GM21390 (cell line): ENCODE measurements around the gene COQ4.
"Not testable (repeated sequence)": the region's sequence is repeated elsewhere in the genome, so short reads cannot be mapped to it uniquely, and the experiment has no call there.

Experiments
- ATAC-seq: cut with Tn5 transposase; IDR thresholded peaks from one replicate; pipeline ENCODE4 v1.9.1; 2021; ENCODE audit not compliant: unreplicated experiment

Gene COQ4

DNA sequence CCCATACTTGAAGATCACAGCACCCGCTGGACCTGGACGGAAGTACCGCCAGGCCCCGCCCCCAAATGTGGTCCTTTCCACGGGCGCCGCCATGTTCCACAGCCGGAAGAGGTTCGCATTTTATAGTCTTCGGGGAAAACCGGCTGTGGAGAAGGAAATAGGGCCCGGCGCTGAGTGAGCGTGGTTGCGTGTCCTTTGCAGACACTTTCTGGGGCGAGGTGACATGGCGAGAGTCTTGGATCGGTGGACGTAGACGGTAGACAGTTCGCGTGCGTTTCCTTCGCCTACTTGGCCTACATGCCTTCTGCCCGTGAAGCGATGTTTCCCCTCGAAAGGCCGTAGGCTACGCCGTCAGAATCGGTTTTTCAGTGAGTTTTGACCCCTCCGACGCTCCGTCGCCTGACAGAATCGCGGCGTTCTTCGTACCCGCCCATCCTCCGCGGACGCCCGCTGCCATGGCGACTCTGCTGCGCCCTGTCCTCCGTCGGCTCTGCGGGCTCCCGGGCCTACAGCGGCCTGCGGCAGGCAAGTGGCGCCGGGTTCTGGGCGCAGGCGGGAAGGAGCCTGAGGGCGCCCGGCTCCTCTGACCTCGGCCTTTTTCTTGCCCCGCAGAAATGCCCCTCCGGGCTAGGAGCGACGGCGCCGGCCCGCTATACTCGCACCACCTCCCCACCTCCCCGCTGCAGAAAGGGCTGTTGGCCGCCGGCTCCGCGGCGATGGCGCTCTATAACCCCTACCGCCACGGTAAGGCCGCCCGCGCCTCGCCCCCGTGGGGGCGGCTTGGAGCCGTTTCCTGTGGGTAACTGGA lies at the start of gene COQ4, which contains the start of gene TRUB2:
Gene COQ4 (plus strand): TSS at position 436 of the 808 bp plus-strand sequence. CDS start 20 bp downstream, at position 456.
Gene TRUB2 (minus strand): TSS at position 44 of the 808 bp plus-strand sequence. CDS start 39 bp downstream, at position 5.
- peak; percentile 76 for ATAC-seq

DNA sequence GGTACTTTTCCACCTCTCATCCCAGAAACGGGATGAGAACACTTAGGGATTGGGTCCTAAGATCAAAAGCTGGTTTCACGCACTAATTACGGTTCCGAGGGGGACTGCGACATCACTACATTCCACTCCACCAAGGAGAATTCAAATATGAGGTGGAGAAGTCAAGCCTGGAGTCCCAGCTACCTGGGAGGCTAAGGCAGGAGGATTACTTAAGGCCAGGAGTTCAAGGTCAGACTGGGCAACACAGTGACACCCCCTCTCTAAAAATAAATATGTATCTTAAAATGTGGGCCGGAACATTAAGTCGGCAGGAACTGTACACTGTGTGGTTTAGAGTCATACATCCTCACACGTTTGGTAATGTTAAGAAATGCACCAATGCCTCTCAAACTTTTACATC lies 48.4 kb upstream of the COQ4 start:
- no peak for ATAC-seq

DNA sequence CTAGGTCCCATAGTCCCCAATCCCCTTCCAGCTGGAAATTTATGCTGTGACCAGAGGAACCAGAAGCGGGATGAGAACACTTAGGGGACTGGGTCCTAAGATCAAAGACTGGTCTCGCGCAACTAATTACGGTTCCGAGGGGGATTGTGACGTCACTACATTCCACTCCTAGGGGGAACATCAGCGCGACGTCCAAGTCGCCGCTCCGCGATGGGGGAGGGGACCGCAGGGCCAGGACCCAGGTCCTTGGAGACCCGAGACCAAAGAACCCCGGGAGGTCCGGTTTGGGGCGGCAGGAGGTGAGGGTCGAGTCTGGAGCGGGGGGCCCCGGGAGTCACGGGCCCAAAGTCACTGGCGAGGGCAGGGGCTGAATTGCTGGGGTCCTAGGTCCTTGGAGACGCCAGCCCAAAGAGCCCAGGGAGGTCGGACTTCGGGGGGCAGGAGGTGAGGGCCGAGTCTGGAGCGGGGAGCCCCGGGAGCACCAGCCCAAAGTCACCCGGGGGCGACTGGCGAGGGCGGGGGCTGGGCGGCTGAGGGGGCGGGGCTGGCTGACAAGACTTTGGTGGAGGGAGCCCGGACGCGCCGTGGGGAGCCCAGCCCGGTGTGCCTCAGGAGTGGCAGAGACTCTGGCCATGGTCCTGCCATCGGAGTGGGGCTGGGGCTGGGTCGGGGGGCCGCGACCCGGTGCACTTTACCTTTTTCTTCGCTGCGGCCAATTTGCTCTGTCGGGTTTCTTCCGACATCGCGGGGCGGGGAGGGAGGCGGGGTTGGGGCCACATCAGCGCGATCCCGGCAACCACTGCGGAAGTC lies 47.2 kb upstream of the COQ4 start, which contains the start of gene GOLGA2:
Gene GOLGA2 (minus strand): TSS at position 810 of the 810 bp plus-strand sequence. CDS start 31 bp downstream, at position 779.
- peak; percentile 58 for ATAC-seq

DNA sequence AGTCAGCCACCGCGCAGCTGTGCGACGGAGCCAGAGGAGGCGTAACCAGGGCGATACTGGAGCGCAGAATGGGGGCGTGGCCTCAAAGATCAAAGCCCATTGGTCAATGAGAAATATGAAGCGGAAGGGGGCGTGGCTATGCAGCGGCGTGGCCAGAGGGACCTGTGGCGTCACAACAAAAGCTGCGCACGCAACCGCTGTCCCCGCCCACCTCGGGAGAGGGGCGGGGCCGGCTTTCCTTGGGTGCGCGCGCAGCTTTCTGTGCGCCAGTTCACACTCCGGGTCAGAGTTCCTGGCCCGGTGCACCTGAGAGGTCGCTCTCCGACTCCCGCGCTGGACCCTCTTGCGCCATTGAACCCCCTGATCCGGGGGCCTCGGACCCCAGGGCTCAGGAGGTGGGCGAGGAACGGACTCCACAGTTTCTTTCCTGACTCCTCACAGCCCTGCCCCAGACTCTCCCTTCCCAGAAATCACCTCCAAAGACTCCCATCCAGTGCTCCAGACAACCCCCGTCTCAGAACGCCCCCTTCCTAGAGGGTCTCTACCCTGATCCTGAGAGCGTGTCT lies 46.5 kb upstream of the COQ4 start, which contains the start of gene SWI5:
Gene SWI5 (plus strand): TSS at position 269 of the 566 bp plus-strand sequence.
- ATAC-seq, result peak; percentile 93

DNA sequence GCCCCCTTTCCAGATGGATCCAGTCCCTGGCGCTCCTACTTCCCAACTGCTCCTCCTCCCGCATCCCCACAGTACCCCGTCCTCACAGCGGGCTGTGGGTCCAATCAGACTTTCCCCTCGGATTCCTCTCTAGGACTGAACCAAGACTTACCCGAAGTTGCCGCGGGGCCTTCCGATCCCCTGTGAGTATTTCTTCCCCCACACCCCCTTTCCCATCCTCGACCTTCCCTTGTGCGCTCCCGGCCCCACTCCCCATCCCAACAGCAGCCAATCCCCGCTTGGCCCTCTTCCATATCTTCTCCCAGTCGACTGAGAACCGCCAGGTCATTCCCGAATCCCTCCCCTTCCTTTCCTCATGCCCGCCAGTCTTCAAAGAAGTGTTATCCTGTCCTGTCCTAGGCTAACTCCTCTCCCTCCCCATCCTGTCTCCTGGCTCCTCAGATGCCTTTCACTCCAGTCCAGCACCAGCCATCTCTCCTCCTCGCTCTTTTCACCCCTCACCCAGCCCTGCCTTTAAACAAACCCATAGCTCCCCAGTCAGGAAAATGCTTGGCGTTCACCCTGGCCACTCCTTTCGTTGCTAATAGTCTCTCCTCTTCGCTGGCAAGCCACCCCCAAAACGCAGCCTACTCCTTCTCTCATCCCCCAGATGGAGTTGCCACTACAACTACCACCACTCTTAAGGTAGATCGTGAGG lies 45.9 kb upstream of the COQ4 start:
- no peak for ATAC-seq

DNA sequence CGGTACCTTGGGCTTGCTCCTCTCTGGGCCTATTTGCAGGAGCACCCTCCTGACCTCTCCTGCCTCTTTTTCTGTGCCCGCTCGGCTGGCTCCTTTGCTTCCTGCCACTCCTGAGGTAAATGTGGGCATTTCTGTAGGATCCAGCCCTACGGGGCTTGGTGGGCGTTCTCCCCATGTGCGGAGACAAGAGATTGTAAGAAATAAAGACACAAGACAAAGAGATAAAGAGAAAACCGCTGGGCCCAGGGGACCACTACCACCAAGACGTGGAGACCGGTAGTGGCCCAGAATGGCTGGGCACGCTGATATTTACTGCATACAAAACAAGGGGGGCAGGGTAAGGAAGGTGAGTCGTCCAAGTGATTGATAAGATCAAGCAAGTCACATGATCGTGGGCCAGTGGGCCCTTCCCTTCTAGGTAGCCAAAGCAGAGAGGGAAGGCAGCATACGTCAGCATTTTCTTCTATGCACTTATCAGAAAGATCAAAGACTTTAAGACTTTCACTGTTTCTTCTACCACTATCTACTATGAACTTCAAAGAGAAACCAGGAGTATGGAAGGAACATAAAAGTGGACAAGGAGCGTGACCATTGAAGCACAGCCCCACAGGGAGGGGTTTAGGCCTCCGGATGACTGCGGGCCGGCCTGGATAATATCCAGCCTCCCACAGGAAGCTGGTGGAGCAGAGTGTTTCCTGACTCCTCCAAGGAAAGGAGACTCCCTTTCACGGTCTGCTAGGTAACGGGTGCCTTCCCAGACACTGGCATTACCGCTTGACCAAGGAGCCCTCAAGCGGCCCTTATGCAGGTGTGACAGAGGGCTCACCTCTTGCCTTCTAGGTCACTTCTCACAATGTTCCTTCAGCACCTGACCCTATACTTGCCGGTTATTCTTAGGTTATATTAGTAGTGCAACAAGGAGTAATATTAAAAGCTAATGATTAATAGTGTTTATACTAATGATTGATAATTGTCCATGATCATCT lies 43.3 kb upstream of the COQ4 start:
- not testable (repeated sequence) for ATAC-seq

DNA sequence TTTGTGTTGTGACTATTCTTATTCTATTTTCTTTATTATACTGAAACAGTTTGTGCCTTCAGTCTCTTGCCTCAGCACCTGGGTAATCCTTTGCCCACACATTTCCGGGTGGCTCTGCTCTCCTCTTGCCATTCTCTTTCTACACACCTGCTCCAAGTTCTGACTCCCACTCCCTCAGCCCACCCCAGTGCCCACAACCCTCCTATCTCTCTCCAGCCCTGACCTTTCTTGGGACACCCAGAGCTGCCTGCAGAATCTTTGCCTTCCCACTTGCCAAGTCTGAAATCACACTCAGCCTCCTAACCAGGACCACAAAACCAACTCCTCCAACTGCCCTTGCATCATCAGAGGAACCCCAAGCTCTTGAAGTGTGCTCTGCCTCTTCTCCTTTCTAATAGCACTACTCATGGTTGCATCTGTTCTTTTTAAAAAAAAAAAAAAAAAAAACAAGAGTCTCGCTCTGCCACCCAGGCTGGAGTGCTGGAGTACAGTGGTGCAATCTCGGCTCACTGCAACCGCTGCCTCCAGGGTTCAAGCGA lies 42.5 kb upstream of the COQ4 start:
- ATAC-seq, result no peak

DNA sequence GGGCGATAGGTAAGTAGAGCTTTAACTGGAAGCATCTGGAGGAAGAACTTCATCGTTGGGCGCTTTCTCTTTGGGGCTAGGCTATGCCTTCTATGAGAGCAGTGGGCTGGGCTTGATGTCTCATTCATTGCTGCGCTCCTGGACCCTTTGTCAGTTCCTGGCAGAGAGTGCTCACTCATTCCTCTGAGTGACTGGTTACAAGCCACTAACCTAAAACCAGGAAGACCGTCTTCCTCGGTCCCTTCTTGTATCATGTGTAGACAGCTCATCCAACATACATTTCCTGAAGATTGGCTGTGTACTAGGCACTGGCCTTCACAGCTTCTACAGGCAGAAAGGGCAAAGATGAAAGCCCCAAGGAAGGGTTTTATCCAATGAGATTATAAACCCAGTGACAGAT lies 40.1 kb upstream of the COQ4 start:
- ATAC-seq, result no peak

DNA sequence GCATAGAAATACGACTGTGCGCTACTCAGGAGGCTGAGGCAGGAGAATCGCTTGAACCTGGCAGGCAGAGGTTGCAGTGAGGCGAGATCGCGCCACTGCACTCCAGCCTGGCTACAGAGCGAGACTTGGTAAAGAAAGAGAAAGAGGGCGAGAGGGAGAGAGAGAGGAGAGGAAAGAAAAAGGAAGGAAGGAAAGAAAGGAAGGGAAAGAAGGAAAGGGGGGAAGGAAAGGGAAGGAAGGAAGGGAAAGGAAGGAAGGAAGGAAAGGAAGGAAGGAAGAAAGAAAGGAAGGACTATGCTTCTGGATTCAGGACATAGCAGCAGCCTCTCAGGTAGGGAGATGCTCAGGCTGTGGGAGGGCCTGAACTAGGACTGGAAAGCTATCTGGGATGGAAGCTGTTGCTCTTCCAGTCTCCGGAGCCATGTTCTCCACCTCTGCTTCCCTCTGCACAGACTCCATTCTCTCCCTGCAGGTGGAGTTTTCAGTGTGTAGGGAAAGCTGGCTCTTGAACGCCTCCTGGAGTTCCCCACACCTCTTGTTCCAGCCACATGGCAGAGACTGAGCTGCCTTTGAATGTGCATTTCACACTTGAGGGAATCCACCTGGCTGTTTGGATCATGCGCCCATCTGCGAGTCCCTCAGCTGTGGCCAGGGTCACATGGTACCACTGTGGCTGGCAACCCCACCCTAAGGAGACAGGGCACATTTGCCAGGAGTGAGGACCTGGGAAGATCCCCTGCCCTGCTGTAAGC lies 37.4 kb upstream of the COQ4 start:
- ATAC-seq, result no peak

DNA sequence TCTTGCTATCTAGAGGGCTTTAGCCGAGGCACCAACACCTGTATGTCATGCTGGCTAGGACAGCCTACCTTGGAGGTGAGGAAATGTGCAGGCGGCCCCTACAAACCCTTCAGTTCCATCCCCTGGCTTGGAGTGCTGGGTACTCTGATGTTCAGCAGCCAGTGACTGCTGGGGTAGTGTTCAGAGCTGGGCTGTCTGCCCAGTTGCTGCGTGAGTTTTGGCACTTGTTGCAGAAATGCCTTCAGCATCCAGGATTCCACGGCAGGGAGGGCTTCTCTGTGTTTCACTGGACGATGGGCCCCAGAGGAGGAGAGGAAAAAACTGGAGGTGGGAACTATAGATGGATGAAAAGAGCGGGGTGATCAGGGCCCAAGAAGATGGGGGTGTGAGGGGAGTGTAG lies 36.2 kb upstream of the COQ4 start:
- ATAC-seq, result no peak

DNA sequence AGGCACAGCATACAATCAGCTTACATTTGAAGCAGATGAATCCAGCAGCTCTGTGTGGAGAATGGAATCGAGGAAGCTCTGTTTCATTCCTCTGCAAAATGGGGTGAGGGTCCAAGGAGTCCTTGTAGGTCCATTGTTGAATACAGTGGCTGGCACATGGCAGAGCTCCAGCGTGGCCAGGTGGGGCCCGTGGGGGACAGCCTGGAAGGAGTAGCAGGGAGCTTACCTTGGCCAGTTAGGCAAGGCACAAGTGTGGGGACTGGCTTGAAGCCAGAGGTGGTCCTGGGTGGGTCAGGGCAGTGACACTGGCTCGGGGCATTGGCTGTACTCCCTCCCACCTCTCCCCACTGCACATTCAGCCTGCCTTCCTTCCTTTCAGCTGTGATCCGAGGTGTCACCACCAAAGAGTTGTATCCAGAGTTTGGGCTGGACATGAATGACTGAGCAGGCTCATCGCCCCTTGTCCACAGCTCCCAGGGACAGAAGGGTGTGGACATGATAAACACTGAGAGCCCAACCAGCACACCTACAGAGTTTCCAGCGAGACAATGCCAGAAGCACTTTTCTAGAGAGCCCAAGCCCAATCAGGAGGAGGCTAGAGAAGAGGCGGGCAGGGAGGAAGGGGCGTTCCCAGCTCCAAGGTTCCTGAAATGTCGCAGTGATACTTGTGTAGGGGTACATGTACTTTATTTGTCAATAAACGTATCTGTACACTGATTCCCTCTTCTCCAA lies 34.2 kb upstream of the COQ4 start:
- no peak for ATAC-seq

DNA sequence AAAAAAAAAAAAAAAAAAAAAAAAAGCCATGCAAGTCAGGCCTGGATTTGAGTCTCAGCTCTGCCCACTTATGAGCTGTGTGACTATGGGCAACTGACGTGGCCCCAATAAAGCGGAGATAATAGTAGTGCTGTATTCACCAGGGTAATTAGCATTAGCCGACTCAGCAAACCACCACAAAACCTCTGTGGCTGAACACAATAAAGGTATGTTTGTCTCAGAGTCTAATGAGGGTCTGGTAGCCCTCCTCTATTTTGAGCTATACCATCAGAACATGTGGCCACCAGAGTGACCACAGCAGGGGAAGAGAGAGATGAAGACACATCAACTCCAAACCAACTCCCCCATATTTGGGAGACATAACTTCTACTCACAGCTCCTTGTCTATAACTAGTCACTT lies 30.6 kb upstream of the COQ4 start:
- no peak for ATAC-seq

DNA sequence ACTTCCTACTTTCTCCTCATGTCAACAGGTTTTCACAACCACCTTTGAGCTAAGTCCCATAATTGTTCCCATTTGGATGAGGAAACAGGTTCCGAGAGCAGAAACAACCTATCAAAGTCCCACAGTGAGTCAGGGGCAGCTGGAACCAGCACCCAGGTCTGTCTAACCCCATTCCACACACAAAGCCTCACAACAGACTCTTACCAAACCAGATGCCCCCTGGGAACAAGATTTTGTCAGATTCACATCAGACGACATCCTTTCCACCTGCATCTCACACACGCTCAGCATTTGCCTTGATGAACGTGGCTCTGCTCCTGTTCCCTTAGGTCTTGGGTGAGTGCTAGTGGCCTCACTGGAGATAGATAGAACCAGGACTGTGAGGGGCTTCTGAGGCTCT lies 29.5 kb upstream of the COQ4 start:
- ATAC-seq, result no peak

DNA sequence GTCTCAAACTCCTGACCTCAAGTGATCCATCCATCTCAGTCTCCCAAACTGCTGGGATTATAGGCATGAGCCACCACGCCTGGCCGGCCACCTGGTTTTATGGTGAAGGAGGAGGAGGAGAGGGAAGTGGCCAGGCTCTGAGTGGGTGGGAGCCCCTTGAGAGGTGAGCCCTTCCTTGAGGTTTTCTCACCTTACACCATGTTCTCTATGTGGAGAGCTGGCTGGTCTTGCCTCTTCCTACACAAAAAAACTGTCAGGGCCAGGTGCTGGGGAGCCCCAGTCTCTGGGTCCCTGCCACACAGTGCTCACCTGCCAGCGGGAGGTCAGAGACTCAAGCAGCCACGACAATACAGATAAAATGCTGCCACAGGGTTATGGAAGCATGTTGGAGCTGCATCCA lies 28.5 kb upstream of the COQ4 start:
- ATAC-seq, result no peak

DNA sequence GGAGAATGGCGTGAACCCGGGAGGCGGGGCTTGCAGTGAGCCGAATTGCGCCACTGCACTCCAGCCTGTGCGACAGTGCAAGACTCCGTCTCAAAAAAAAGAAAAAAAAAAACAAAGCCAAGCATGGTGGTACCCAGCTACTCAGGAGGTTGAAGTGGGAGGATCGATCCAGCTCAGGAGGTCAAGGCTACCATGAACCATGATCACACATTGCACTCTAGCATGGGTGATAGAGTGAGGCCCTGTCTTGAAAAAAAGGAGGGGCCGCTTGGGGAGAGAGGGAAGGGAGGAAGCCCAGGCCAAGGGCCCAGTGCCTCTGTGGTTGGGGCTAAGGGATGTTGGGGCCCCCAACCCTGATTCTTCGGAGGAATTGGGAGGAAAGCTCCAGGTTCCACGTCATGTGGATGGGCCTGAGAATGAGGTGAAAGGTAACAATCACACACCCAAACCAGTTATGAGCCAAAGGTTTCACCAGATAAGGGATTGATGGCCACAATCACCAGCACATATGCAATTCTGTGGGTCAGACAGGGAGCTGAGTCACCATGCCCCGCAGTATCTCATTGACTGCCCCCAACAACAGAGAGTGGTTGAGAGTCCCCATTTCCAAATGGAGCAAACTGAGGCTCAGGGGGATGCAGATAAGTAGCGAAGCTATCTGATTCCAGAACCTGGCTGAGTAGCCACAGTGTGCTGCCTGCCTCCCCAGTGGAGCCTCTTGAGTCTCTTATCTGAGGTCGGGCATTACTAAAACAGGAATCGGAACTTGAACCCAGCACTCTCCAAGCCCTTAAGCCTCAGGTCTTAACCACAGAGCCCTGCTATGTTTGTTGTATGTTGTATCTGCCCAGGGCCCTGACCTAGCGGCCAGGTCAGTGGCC lies 26.1 kb upstream of the COQ4 start:
- ATAC-seq, result no peak

DNA sequence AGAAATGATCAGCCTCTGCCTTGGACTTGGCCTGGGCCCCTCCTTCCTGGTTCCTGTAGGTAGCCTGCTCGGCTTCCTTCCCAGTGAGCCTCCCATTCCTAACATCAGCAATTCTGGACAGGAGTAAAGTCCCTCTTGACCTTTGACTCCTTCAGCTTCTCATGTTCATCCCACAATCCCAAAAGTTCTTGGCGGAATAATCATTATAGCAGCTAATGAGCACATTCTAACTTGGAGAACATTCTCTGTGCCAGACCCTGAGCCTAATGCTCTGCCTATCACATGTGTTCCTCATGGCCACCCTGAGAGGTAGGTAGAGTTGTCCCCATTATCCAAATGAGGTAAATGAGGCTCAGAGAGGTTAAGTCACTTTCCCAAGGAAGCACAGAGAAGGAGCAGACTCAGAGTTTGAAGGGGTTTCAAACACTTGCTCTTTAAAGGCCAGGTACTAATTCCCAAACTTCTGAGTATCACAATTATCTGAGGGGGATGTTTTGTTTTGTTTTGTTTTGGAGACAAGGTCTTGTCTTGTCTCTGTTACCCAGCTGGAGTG lies 25.3 kb upstream of the COQ4 start:
- no peak for ATAC-seq
